SK-N-SH treated with all-trans-retinoic acid at 6 μM for 48 hours (cell line): Measurements from ENCODE around the gene LSAMP.

ENCODE experiments used
- CSDC2 ChIP-seq: fragments of 250-450 bp; sonication (Bioruptor Pico); IDR thresholded peaks from 2 replicates; pipeline ENCODE4 v1.5.0; 2020; ENCODE audit warnings: mild to moderate bottlenecking, moderate library complexity
- POU6F1 ChIP-seq: fragments of 250-450 bp; sonication (Bioruptor Pico); IDR thresholded peaks from 2 replicates; pipeline ENCODE4 v1.8.0; 2021; ENCODE audit warnings: low read depth, mild to moderate bottlenecking, moderate library complexity, borderline replicate concordance
- TCF4 ChIP-seq: fragments of 250-450 bp; sonication (Bioruptor Pico); IDR thresholded peaks from 2 replicates; pipeline ENCODE4 v1.8.0; 2021; ENCODE audit warnings: mild to moderate bottlenecking, moderate library complexity, borderline replicate concordance
- ZNF565 ChIP-seq: fragments of 450-650 bp; formaldehyde crosslinking; conservative IDR thresholded peaks from 2 replicates; pipeline ENCODE4 v1.5.0; 2020; ENCODE audit warnings: low read depth, mild to moderate bottlenecking, moderate library complexity

GRCh38 chr3:115876876-115877614, 568.2 kb downstream of the LSAMP start:
- no peak for TF ChIP-seq ZNF565 (CRISPR knock-in tag)
- TF ChIP-seq CSDC2 (CRISPR knock-in tag), result no peak
- 0 out of 2 replicates have a peak, but pooled peaks have one; percentile 16 for TF ChIP-seq TCF4 (CRISPR knock-in tag)
- TF ChIP-seq POU6F1 (CRISPR knock-in tag), result no peak
